Thyroid gland (tissue), 4 donors: ENCODE data around the gene NAIF1.

Experiments
- POLR2A ChIP-seq, 2 donors: fragments of 450-650 bp; IDR thresholded peaks; one replicate each; pipeline ENCODE4 v1.6.1; 2017; ENCODE audit warnings: antibody characterized with exemption in 2 of 2, mild to moderate bottlenecking in 2 of 2, moderate library complexity in 1 of 2
- TF ChIP-seq, protein P1 (sequence below), 6 experiments: fragments of 200-600 bp in 3 of 6; fragments of 450-650 bp in 3 of 6; sonication (generic) in 3 of 6; IDR thresholded peaks; one replicate each; pipeline ENCODE4 v1.5.1; 2016 to 2019; ENCODE audit warnings: antibody characterized with exemption in 6 of 6, mild to moderate bottlenecking in 2 of 6, inconsistent platforms in 1 of 6, moderate library complexity in 1 of 6

DNA sequence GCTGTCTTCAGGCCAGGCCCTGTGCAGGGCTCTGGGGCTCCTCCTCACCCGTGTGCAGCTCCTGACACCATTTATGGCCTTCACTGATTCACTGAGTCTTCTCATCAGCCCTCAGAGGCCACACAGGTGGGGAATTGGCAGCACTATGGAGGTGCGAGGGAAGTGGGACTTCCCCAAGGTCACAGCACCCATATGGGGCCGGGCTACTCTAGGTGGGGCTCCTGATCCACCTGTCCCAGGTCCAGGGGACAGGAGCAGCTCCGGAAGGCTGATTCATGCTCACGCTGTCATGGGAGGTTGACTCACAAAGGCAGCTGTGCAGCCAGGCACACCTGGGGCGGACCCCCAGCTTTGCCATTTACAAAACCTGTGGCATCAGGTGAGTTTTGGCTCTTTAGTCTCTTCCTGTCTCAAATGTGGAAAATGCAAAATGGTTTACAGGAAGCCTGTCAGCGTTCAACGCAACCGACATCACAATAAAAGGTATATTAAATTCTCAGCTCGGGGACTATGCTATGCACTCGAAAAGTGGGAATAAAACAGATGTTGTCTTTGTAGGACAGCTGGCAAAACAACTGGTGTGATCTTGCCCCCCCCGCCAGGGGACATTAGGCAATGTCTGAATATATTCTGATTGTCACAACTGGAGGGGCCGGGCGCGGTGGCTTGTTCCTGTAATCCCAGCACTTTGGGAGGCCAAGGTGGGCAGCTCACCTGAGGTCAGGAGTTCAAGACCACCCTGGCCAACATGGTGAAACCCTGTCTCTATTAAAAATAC lies 15.0 kb downstream of the NAIF1 start:
- TF ChIP-seq, protein P1, sequence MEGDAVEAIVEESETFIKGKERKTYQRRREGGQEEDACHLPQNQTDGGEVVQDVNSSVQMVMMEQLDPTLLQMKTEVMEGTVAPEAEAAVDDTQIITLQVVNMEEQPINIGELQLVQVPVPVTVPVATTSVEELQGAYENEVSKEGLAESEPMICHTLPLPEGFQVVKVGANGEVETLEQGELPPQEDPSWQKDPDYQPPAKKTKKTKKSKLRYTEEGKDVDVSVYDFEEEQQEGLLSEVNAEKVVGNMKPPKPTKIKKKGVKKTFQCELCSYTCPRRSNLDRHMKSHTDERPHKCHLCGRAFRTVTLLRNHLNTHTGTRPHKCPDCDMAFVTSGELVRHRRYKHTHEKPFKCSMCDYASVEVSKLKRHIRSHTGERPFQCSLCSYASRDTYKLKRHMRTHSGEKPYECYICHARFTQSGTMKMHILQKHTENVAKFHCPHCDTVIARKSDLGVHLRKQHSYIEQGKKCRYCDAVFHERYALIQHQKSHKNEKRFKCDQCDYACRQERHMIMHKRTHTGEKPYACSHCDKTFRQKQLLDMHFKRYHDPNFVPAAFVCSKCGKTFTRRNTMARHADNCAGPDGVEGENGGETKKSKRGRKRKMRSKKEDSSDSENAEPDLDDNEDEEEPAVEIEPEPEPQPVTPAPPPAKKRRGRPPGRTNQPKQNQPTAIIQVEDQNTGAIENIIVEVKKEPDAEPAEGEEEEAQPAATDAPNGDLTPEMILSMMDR (IDR thresholded peaks at IDR 0.05), result no peak
- TF ChIP-seq POLR2A (IDR thresholded peaks at IDR 0.05), result no peak
